K562 (cell line): ENCODE data around the gene RASAL3.

Source experiments
- CTCF ChIP-seq, 3 experiments: IDR thresholded peaks in 2 of 3; conservative IDR thresholded peaks in 1 of 3; 2 replicates each; pipeline ENCODE4 v1.5.1; 2011 to 2012; ENCODE audit warnings: low read length in 3 of 3, mild to moderate bottlenecking in 3 of 3, control low read depth in 2 of 3, improper control_type of control experiment in 1 of 3, inconsistent platforms in 1 of 3, low read depth in 1 of 3, mixed read lengths in 1 of 3, moderate library complexity in 1 of 3; ENCODE audit not compliant: insufficient read depth in 2 of 3
- RBFOX2 ChIP-seq: fragments of 200-400 bp; formaldehyde crosslinking; IDR thresholded peaks from 2 replicates; pipeline ENCODE4 v1.6.1; 2017; ENCODE audit warnings: low read depth, mild to moderate bottlenecking, low read length, moderate library complexity

- no peak for TF ChIP-seq CTCF (IDR thresholded peaks at IDR 0.05 in 2 of 3, conservative IDR thresholded peaks at IDR 0.05 in 1 of 3; ENCODE audit: insufficient read depth in 2 of 3, low read depth in 1 of 3, low read length in 3 of 3)
- TF ChIP-seq RBFOX2 = no peak
Measured at GRCh38 chr19:15507068-15508034, 43.0 kb upstream of the RASAL3 start.
